Activated CD8-positive, alpha-beta memory T cell treated with anti-CD3 and anti-CD28 coated beads, Interleukin-2, amount 50 U/mL, for 24 hours (primary cell): ENCODE results near the gene GRK1.

Source experiments
- DNase-seq: peaks from one replicate; pipeline ENCODE4 v3.0.0-alpha.2; 2020; ENCODE audit errors: extremely low read depth

GRK1 gene

GRCh38 chr13:113650275-113650674 is 16.7 kb upstream of the GRK1 start:
- no peak for DNase-seq

GRCh38 chr13:113650731-113651148 is 16.3 kb upstream of the GRK1 start:
- no peak for DNase-seq

DNA sequence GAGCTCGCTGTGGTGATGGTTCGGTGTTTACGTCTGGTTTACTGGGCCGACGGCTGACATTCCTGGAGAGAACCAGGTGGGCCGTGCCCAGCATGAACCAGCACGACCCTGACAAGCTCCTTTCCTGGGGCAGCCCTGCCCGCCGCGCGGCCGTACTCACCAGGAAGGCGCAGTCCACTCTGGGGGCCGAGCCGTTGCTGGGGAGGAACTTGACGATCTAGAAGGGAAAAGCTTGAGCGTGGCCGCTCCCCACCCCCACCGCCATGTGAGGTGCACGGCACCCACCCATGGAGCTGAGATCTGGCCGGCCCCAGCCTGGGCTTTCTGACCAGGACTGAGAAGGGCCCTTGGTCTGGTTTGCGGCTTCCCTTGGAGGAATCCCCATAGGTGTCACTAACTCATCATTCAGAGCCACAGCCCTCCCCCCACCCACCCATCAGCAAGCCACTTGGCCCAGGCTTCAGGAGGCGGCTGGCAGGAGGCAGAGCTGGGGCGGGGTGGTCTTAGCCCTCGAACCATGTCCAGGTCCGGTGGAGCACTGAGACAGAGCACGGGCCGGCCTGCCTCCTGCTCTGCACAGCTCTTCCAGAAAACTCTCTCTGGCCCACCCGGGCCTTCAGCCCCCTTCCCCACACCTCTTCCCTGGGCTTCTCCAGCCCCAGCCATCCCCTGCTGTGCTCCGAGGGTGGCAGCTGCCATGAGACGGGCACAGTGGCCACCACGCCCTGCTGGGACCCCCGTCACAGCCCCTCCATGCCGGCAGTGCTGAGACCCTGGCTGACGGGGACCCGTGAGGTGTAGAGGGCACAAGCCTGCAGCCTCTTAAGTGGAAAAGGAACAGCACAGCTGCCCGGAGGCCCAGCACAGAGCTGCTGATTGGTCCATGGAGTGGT is 15.3 kb upstream of the GRK1 start:
- no peak for DNase-seq

DNA sequence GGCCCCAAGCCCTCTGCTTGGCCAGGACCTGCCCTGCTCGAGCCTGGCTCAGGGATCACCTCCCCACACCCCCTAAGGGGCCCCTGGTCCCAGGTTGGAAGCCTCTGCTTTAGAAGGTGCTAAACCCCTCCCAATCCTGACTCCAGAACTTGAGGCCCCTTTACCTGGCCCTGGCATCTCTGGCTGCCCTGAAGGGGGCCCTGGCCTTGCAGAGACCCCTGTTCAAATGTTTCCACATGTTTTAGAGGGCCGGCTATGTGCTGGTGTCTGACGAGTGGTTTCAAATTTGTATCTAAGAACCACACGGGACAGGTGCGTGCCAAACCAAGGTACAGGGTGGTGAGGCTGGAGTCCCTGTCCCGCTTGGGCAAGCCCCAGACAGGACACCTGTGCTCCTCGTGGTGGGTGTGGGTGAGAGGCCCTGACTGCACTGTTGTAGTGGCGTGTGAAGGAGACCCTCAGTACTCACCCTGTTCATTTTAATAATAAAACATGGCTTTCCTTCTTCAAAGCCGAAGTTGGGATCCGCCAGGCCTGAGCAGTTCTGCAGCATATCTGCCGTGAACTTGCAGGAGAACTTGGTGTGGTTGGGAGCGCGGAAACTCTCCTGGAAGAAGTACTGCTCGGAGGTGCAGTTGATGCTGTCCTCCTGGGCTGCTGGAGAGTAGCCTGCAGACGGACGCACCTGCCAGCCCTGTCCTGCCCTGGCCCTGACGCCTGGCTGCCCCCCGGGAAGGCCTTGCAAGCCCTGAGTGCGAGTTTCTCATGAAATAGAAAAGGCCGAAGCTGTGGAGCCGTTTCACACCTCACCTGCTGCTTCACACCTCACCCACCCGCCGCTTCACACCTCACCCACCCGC is 14.4 kb upstream of the GRK1 start:
- no peak for DNase-seq

GRCh38 chr13:113653264-113654174 is 13.5 kb upstream of the GRK1 start:
- DNase-seq, result no peak

- DNase-seq, result no peak
Observed at GRCh38 chr13:113654175-113654560, 12.9 kb upstream of the GRK1 start.

DNA sequence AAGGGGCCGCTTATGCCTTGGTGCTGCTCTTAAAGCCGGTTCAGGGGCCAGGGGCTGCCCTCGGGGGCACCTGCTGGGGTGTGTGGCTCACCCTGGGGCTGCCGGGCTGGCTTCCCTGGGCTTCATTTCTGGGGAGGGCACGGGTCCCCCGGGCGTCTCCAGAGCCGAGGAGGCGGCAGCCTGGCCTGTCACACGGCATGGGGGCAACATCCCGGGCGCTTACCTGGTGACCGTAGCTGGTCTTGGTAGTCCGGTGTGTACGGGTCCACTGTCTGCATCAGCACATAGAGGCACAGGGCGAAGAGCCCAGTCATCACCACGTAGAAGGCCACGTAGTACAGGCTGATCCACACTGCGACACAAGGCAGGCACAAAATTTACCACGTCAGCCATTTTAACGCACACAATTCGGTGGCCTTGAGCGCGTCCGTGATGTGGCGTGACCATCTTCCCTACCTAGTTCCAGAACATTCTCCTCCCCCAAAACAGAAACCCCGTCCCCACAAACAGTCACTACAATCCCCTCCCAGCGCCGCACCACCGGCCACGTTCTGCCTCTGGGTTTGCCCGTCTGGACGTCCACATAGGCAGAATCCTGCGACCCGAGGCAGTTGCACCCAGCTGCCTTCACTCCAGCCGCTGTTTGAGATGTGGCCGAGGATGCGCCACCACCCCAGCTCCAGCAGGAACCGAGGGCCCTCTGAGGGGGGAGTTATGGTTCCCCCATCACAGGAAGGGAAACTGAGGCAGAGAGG is 12.3 kb upstream of the GRK1 start:
- DNase-seq, result no peak

- DNase-seq, result no peak
Observed at GRCh38 chr13:113655346-113656002, 11.5 kb upstream of the GRK1 start.

GRCh38 chr13:113656003-113656588 is 10.9 kb upstream of the GRK1 start:
- DNase-seq, result no peak

DNA sequence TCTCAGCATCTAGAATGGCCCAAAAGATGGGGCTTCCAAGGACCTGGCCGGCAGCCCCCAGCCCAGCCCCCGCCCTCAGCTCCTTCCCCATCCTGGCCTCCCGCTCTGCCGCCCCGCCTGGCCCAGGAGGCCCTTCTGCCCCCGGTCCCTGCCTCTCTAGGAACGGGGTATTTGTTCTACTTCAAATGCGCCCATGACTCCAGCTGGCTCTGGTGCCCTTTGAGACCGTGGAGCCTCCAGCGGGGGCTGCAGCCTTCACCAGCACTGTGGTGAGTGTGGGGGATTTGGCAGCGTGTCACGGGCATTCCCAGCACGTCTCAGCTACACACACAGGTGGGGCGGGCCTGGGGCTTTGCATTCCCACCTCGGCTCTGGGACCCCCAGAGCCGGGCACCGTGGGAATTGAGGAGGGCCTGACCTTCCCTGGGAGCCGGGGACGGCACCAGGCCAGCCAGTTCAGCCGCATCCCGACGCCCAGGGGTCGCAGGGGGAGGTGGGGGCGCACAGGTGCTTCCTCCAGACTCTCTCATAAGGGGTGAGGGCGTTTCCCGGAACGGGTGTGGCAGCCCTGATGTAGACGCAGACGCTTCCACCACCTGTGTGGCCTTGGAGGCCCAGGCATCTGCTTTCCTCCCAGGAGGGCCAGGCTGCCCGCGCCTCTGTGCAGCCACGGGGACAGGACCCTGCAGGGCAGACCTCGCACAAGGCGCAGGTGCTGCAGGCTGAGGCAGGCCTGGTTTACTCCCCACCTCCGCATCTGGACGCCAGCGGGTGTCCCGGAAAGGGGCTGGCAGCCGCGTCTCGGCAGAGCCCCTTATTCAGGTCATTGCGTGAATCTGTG is 10.0 kb upstream of the GRK1 start:
- no peak for DNase-seq

DNA sequence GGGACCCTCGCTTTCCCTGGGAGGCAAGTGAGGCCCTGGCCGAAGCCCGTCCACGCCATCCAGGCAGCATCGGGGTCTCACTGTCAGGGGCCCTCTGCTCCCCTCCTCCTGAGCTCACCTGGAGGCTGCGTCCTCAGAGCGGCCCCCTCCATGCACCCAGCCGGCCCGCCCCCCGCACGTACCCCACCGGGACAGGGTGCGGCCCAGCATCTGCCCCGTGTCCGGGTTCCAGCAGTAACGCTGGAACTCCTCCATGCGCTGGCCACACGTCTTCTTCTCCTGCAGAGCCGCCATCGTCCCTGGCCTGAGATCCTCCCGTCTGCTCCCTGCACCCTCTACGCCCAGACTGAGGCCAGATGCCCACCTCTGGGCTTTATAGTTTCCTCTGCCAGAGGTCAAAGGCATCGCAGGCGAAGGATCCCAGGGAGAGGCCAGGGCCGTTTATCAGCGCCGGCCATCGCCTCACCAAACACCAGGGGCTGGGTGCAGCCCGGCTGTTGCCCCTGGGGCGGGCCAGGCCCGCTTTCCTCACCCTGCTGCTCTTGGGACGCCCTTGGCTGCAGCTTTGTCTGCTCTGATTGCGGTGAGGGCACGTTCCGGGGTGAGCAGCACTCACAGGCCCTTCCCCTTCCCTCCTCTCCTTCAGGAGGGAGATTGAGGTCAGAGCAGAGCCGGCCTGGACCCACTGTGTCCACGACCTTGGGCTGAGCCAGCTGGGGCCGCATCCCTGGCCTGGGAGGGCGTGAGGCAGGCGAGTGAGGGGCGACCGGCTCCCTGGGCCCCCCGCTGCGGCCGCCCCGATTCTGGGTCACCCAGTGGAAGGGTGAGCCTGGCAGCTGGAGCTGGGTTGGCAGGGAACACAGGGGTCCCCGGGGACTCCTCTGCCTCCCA is 8.9 kb upstream of the GRK1 start, which contains the start of gene ATP4B:
TSS of gene ATP4B (minus strand) at position 348 of the 891 bp plus-strand sequence. CDS start at position 294, 54 bp downstream.
- no peak for DNase-seq

DNA sequence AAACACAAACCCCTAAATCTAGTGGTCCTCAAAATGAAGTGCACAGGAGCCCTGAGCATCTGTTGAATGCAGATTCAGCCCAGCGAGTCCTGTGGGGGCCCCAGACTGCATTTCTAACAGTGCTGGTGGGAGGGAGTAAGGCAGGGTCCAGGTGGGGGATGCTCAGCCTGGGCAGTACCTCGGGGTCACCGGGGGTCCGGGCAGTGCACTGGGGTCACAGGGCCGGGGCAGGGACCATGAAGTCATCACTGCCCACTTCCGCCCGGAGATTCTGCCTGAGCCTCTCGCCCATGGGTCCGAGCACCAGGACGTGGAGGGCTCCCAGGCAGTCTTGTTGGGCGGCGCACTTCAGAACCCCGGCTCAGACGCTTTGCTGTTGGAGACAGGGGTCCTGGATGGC is 8.2 kb upstream of the GRK1 start:
- DNase-seq, result no peak

DNA sequence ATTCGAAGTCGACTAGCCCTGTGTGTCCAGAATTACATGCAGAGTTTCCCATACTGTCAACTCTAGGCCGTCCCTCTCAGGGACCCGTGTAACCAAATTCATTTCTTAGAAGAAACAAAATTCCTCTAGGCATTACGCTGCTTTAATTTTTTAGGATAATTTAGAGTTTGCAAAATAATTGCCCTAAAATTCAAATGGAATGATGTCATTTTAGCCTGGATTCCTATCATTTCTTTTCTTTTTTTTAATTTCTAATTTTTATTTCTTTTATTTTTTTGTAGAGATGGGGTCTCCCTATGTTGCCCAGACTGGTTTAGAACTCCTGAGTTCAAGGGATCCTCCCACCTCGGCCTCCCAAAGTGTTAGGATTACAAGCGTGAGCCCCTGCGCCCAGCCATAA is 7.7 kb upstream of the GRK1 start:
- no peak for DNase-seq

GRCh38 chr13:113660066-113660465 is 7.0 kb upstream of the GRK1 start:
- no peak for DNase-seq

- no peak for DNase-seq
Observed at GRCh38 chr13:113661509-113661908, 5.5 kb upstream of the GRK1 start.

GRCh38 chr13:113663934-113664333 is 3.1 kb upstream of the GRK1 start:
- no peak for DNase-seq

DNA sequence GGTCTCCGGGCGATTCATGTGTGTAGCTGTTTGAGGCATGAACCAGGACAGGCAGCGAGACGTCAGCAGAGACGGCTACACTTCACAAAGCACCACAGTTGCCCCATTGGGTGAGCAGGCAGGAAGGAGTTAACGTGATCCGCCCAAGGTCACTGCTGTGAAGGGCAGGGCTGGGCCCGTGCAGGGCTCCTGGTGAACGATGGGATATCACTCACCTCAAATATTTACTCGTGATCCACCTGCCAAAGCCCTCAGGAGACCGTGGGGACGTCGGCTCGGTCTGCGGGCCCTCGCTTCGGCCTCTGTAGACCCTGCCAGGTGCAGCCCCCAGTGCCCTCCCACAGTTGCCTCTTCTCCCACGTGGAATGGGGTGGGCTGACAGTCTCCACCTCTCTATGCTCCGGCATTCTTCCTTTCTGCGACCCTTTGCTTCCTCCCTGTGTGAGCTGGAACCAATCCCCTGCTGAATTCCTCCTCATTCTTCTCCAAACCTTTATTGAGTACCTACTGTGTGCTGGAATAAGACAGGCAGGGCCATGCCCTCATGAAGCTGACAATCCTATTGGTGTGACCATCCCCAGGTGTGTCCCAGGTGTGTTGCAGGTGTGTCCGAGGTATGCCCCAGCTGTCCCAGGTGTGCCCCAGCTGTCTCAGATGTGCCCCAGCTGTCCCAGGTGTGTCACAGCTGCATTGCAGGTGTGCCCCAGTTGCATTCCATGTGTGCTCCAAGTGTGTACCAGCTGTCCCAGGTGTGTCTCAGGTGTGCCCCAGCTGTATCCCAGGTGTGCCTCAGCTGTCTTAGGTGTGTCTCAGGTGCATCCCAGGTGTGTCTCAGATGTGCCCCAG is 2.0 kb upstream of the GRK1 start:
- DNase-seq, result no peak
